B cell (primary cell): ENCODE results near the gene APLP2.

Experiments used
- EZH2 ChIP-seq: IDR thresholded peaks from 2 replicates; pipeline ENCODE4 v1.6.1; 2012; ENCODE audit warnings: borderline replicate concordance, low read depth, mild to moderate bottlenecking, moderate library complexity, low read length; ENCODE audit not compliant: insufficient read depth, poor library complexity, severe bottlenecking
- TF ChIP-seq, protein P1 (sequence below): fragments of 200-600 bp; IDR thresholded peaks from one replicate; pipeline ENCODE4 v1.8.0; 2022; ENCODE audit warnings: antibody characterized with exemption, mild to moderate bottlenecking

DNA sequence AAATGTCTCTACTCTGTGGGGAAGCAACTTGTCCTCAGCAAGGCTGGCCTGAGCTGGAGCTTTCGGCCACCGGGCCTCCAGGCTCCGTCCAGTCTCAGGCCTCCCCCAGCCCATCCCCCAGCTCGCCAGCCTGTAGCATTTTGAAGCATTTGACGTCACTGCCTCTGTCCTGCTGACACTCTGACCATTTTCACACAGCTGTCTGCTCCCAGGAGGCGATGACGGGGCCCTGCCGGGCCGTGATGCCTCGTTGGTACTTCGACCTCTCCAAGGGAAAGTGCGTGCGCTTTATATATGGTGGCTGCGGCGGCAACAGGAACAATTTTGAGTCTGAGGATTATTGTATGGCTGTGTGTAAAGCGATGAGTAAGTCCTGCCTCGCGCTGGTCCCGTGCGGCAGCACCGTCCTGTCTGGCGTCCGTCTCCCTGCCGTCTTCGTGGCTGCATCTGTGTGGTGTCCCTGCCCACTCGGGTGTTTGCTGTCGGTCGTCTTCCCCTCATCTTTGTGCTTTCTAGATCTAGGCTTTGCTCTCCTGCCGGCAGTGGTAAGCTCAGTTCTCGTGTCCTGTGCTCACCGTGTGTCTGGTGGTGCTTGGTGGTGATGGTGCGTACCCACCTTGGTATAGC is 53.8 kb downstream of the APLP2 start:
- TF ChIP-seq, protein P1, sequence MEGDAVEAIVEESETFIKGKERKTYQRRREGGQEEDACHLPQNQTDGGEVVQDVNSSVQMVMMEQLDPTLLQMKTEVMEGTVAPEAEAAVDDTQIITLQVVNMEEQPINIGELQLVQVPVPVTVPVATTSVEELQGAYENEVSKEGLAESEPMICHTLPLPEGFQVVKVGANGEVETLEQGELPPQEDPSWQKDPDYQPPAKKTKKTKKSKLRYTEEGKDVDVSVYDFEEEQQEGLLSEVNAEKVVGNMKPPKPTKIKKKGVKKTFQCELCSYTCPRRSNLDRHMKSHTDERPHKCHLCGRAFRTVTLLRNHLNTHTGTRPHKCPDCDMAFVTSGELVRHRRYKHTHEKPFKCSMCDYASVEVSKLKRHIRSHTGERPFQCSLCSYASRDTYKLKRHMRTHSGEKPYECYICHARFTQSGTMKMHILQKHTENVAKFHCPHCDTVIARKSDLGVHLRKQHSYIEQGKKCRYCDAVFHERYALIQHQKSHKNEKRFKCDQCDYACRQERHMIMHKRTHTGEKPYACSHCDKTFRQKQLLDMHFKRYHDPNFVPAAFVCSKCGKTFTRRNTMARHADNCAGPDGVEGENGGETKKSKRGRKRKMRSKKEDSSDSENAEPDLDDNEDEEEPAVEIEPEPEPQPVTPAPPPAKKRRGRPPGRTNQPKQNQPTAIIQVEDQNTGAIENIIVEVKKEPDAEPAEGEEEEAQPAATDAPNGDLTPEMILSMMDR: no peak
- TF ChIP-seq EZH2: no peak
